GM12878 (cell line): Measurements from ENCODE around the gene CSNK1G1. TPM values are rescaled to one million over a fixed set of nuclear protein-coding genes. Genes with fewer than 3 reads are reported as not detected.

ENCODE experiments used
- ATAC-seq: fragments of 200-7000 bp; cut with Tn5 transposase; 3 replicates; pipeline ENCODE4 v1.9.1; 2020; ENCODE audit warnings: mild to moderate bottlenecking, moderate library complexity
- BruUV-seq: library from RNA; stranded (reverse); fragments of 400-500 nt; replicated peaks from 2 replicates; lab custom pipeline; 2021; lab: Mats Ljungman, UMichigan
- CTCF ChIA-PET: fragments of 300-600 bp; sonication (Branson Sonifier 250); formaldehyde crosslinking; extraction: SDS; loops from one replicate; lab custom pipeline; 2021; ENCODE audit warnings: inconsistent platforms; lab: Yijun Ruan, JAX
- POLR2A ChIA-PET: fragments of 350-600 bp; formaldehyde crosslinking; extraction: SDS; loops from one replicate; lab custom pipeline; 2021; ENCODE audit warnings: inconsistent platforms; lab: Charles Lee
- RAD21 ChIA-PET: fragments of 300-600 bp; sonication (Branson Sonifier 250); formaldehyde crosslinking; loops from one replicate; lab custom pipeline; 2023; ENCODE audit warnings: antibody characterized with exemption; ENCODE audit not compliant: unreplicated experiment; lab: Charles Lee
- SMC1A ChIA-PET: fragments of 300-600 bp; sonication (Branson Sonifier 250); formaldehyde crosslinking; loops from one replicate; lab custom pipeline; 2023; ENCODE audit not compliant: unreplicated experiment, uncharacterized antibody; lab: Charles Lee
- DNase-seq: peaks from one replicate; pipeline ENCODE4 v3.0.0-alpha.2; 2011; ENCODE audit warnings: low read depth, low spot score
- FAIRE-seq: peaks from 3 replicates; lab custom pipeline; 2011; peaks lifted over from hg19 to GRCh38; lab: Jason Lieb, UNC
- H2AFZ ChIP-seq: 2 replicates; pipeline ENCODE4 v1.6.0; 2011; ENCODE audit warnings: low read depth, low read length, control low read depth; ENCODE audit not compliant: control insufficient read depth
- H3K27ac ChIP-seq: 2 replicates; pipeline ENCODE4 v1.5.1; 2011; ENCODE audit warnings: control low read depth; ENCODE audit not compliant: control insufficient read depth, insufficient read depth
- H3K27me3 ChIP-seq, 2 experiments: replicated peaks in 1 of 2; 2 replicates each; pipeline versions ENCODE4 v1.6.0 to v1.6.1; 2011; ENCODE audit warnings: low read length in 1 of 2; ENCODE audit not compliant: control insufficient read depth in 2 of 2, insufficient read depth in 2 of 2
- H3K36me3 ChIP-seq, 2 experiments: 2 replicates each; pipeline ENCODE4 v1.5.1; 2011; ENCODE audit warnings: low read length in 1 of 2; ENCODE audit not compliant: control insufficient read depth in 2 of 2, insufficient read depth in 2 of 2
- H3K4me1 ChIP-seq: 2 replicates; pipeline ENCODE4 v1.6.1; 2011; ENCODE audit warnings: mild to moderate bottlenecking, low read length, moderate library complexity, mixed read lengths; ENCODE audit not compliant: control insufficient read depth, insufficient read depth
- H3K4me2 ChIP-seq: 2 replicates; pipeline ENCODE4 v1.6.0; 2011; ENCODE audit warnings: control low read depth; ENCODE audit not compliant: control insufficient read depth, insufficient read depth
- H3K4me3 ChIP-seq: fragments of 200-600 bp; sonication (generic); 2 replicates; pipeline ENCODE4 v1.5.1; 2016
- H3K79me2 ChIP-seq: 2 replicates; pipeline ENCODE4 v1.6.0; 2011; ENCODE audit warnings: low read length; ENCODE audit not compliant: control insufficient read depth, insufficient read depth
- H3K9ac ChIP-seq: 2 replicates; pipeline ENCODE4 v1.8.0; 2011; ENCODE audit warnings: low read length, control low read depth, mixed read lengths; ENCODE audit not compliant: control insufficient read depth, insufficient read depth
- H3K9me3 ChIP-seq: replicated peaks from 3 replicates; pipeline ENCODE4 v1.5.1; 2011; ENCODE audit warnings: mild to moderate bottlenecking, low read length; ENCODE audit not compliant: control insufficient read depth, insufficient read depth
- H4K20me1 ChIP-seq: 2 replicates; pipeline ENCODE4 v1.6.0; 2011; ENCODE audit not compliant: control insufficient read depth, insufficient read depth
- BCL3 ChIP-seq: IDR thresholded peaks from 2 replicates; pipeline ENCODE4 v1.6.1; 2011; ENCODE audit warnings: borderline replicate concordance, low read depth, mild to moderate bottlenecking, moderate library complexity, low read length; ENCODE audit not compliant: insufficient read depth, poor library complexity, severe bottlenecking
- CBFB ChIP-seq: IDR thresholded peaks from 2 replicates; pipeline ENCODE4 v1.6.1; 2016; ENCODE audit warnings: antibody characterized with exemption, low read depth
- CUX1 ChIP-seq: IDR thresholded peaks from 2 replicates; pipeline ENCODE4 v1.6.1; 2012; ENCODE audit warnings: improper control_type of control experiment, low read depth, low read length; ENCODE audit not compliant: insufficient replicate concordance
- GATAD2B ChIP-seq: fragments of 450-650 bp; conservative IDR thresholded peaks from 2 replicates; pipeline ENCODE4 v1.6.1; 2017; ENCODE audit warnings: low read depth, mild to moderate bottlenecking, moderate library complexity
- IKZF1 ChIP-seq: fragments of 450-650 bp; conservative IDR thresholded peaks from 2 replicates; pipeline ENCODE4 v1.6.1; 2017; ENCODE audit warnings: antibody characterized with exemption, mild to moderate bottlenecking
- KAT2A ChIP-seq: conservative IDR thresholded peaks from 2 replicates; pipeline ENCODE4 v1.6.1; 2011; ENCODE audit warnings: low read depth, low read length; ENCODE audit not compliant: control insufficient read depth
- NFYB ChIP-seq: IDR thresholded peaks from 2 replicates; pipeline ENCODE4 v1.6.1; 2011; ENCODE audit warnings: low read depth, mild to moderate bottlenecking, low read length, improper control_type of control experiment, moderate library complexity; ENCODE audit not compliant: insufficient read depth
- NR2F1 ChIP-seq: fragments of 450-650 bp; conservative IDR thresholded peaks from 2 replicates; pipeline ENCODE4 v1.6.1; 2017; ENCODE audit warnings: mild to moderate bottlenecking
- SREBF2 ChIP-seq: IDR thresholded peaks from 2 replicates; pipeline ENCODE4 v1.6.1; 2012; ENCODE audit warnings: mild to moderate bottlenecking, low read length
- SRF ChIP-seq, 2 experiments: IDR thresholded peaks; 2 replicates each; pipeline ENCODE4 v1.6.1; 2011; ENCODE audit warnings: low read depth in 2 of 2, low read length in 2 of 2, mild to moderate bottlenecking in 1 of 2, moderate library complexity in 1 of 2
- SUZ12 ChIP-seq: fragments of 200-600 bp; sonication (generic); IDR thresholded peaks from one replicate; pipeline ENCODE4 v1.6.1; 2018; ENCODE audit warnings: antibody characterized with exemption, mild to moderate bottlenecking; ENCODE audit not compliant: unreplicated experiment
- WGBS: methylation state at CpG from one replicate; pipeline ENCODE4 v1.1.6; 2016; ENCODE audit warnings: low lambda C conversion rate; ENCODE audit not compliant: insufficient replicate concordance, insufficient coverage; ENCODE audit errors: missing lambda C conversion rate; 5-methylcytosine and 5-hydroxymethylcytosine counted together
- in situ Hi-C: fragments of 300-500 bp; cut with MboI; formaldehyde crosslinking; loops from 9 replicates; pipeline ENCODE4 v1.14.3; 2018; ENCODE audit warnings: mixed read lengths
- intact Hi-C: fragments of 100-400 bp; cut with micrococcal nuclease; formaldehyde crosslinking; loops from one replicate; pipeline ENCODE4 v1.14.2; 2022; ENCODE audit not compliant: unreplicated experiment
- polyA plus RNA-seq, 11 experiments: library from polyadenylated mRNA; depleted of rRNA in 4 of 11; unstranded in 6 of 11; stranded (reverse) in 5 of 11; fragments of >200 nt; fragmentation: Nextera tagmentation in 4 of 11; fragmentation: Illumina TruSeq in 1 of 11; extraction: Ambion mirVana in 4 of 11; extraction: Trizol in 1 of 11; gene quantifications; 1 replicate in 1 of 11; 2 replicates in 10 of 11; pipeline versions ENCODE4 v1.2.1 to v1.2.3, GENCODE V29; 2011 to 2016; ENCODE audit warnings: inconsistent platforms in 2 of 11, missing spikeins in 2 of 11, low read depth in 1 of 11
- total RNA-seq, 4 experiments: library from RNA; depleted of rRNA in 3 of 4; stranded (reverse); fragments of >200 nt in 3 of 4; fragmentation: Illumina TruSeq in 1 of 4; extraction: Trizol in 1 of 4; gene quantifications; 2 replicates each; pipeline versions ENCODE4 v1.2.1 to v1.2.3, GENCODE V29; 2013 to 2021

CSNK1G1 gene
- total and polyA plus RNA-seq, 10 of the 15 experiments (the other 5 are each of a cell fraction or from before 2014, with no cell fraction given) = 6.1 to 23.4 (median 15.3) TPM

- Histone ChIP-seq H3K4me2 (no peak overlapping the region), H3K4me1 (no peaks in the 10 kb centered on the region), H3K4me3 (no peak overlapping the region), H3K36me3 (peaks cover 37 to 40% of the 10 kb centered on the region in 2 experiments), H2AFZ (no peak overlapping the region), H4K20me1 (no peaks in the 10 kb centered on the region)
- no TSS peak for BruUV-seq
- CTCF ChIA-PET = no interaction called here
- FAIRE-seq (no peak), DNase-seq (no peak)
- POLR2A ChIA-PET = no interaction called here
- in situ Hi-C loops (no loop called here), intact Hi-C loops (no loop called here)
- SMC1A ChIA-PET = interaction anchor here (1.4 kb wide), 1 partner anchor 17 kb away, joined by 4 read pairs; no protein-coding TSS in a partner anchor
- RAD21 ChIA-PET = interaction anchor here (1.0 kb wide), 1 partner anchor 17 kb away, joined by 3 read pairs; no protein-coding TSS in a partner anchor
- TF ChIP-seq SUZ12 (no peak), GATAD2B (no peak), NFYB (no peak), BCL3 (no peak), CBFB (no peak)
- TF ChIP-seq, all 136 proteins: peak for 0
- Histone ChIP-seq H3K27me3 (no peaks in the 10 kb centered on the region), H3K27ac (no peak overlapping the region), H3K9me3 (no peaks in the 10 kb centered on the region), H3K9ac (no peak overlapping the region), H3K79me2 (no peaks in the 10 kb centered on the region)
- WGBS = 69% methylated on average over 7 of the region's 7 CpGs
- ATAC-seq = no peak
Observed at GRCh38 chr15:64136347-64136746, 219.6 kb downstream of the CSNK1G1 start.

GRCh38 chr15:64134345-64134829 lies 221.6 kb downstream of the CSNK1G1 start:
- H3K4me1 ChIP-seq = no peaks in the 10 kb centered on the region
- no TSS peak for BruUV-seq
- no peaks in the 10 kb centered on the region for H3K27me3 ChIP-seq
- H3K9me3 ChIP-seq = no peaks in the 10 kb centered on the region
- intact Hi-C loops = no loop called here
- ChIA-PET RAD21 (no interaction called here), CTCF (interaction anchor here (0.5 to 0.9 kb wide), 4 partner anchors 11 to 97 kb away, joined by 3 read pairs; no protein-coding TSS in a partner anchor), SMC1A (no interaction called here), POLR2A (no interaction called here)
- H3K79me2 ChIP-seq = no peaks in the 10 kb centered on the region
- ATAC-seq = no peak
- in situ Hi-C loops = no loop called here
- FAIRE-seq = no peak
- H3K36me3 ChIP-seq = peaks cover 44 to 53% of the 10 kb centered on the region in 2 experiments
- no peak overlapping the region for H2AFZ ChIP-seq
- H3K4me2 ChIP-seq = no peak overlapping the region
- 100% methylated on average over 7 of the region's 9 CpGs for WGBS
- DNase-seq = no peak
- no peaks in the 10 kb centered on the region for H4K20me1 ChIP-seq
- H3K4me3 ChIP-seq = no peak overlapping the region
- H3K9ac ChIP-seq = no peak overlapping the region
- H3K27ac ChIP-seq = no peak overlapping the region
- TF ChIP-seq SREBF2 (no peak), IKZF1 (no peak), KAT2A (no peak), SRF (IDR thresholded peaks at IDR 0.05; ENCODE audit: low read depth in 2 of 2, low read length in 2 of 2) (no peak), CUX1 (no peak), NR2F1 (no peak)
